Activated CD4-positive, alpha-beta T cell treated with anti-CD3 and anti-CD28 coated beads for 1 hour (primary cell): Measurements from ENCODE around the gene RFT1.
A peak's percentile ranks its signal among the peaks of the same experiment; 100 is the strongest.

ENCODE experiments used
- DNase-seq: peaks from one replicate; pipeline ENCODE4 v3.0.0-alpha.2; 2020

Gene RFT1

GRCh38 chr3:53147903-53148400 lies 17.7 kb upstream of the RFT1 start:
- DNase-seq, result no peak

- DNase-seq, result no peak
Observed at GRCh38 chr3:53147151-53147902, 17.1 kb upstream of the RFT1 start.

- no peak for DNase-seq
Observed at GRCh38 chr3:53146319-53146891, 16.2 kb upstream of the RFT1 start.

GRCh38 chr3:53145713-53146080 lies 15.5 kb upstream of the RFT1 start:
- no peak for DNase-seq

GRCh38 chr3:53144862-53145712 lies 14.9 kb upstream of the RFT1 start:
- DNase-seq, result no peak

- no peak for DNase-seq
Observed at GRCh38 chr3:53144446-53144845, 14.2 kb upstream of the RFT1 start.

- no peak for DNase-seq
Observed at GRCh38 chr3:53142986-53143385, 12.8 kb upstream of the RFT1 start.

GRCh38 chr3:53140847-53141845 lies 10.9 kb upstream of the RFT1 start:
- no peak for DNase-seq

- no peak for DNase-seq
Observed at GRCh38 chr3:53139906-53140846, 9.9 kb upstream of the RFT1 start.

- DNase-seq, result no peak
Observed at GRCh38 chr3:53137835-53138446, 7.7 kb upstream of the RFT1 start.

- no peak for DNase-seq
Observed at GRCh38 chr3:53137221-53137620, 7.0 kb upstream of the RFT1 start.

- peak; percentile 44 for DNase-seq
Observed at GRCh38 chr3:53134631-53135232, 4.5 kb upstream of the RFT1 start.

GRCh38 chr3:53132347-53132746 lies 2.1 kb upstream of the RFT1 start:
- DNase-seq, result no peak

- DNase-seq, result no peak
Observed at GRCh38 chr3:53131096-53131495, 861 bp upstream of the RFT1 start.

- DNase-seq, result no peak
Observed at GRCh38 chr3:53129344-53129743, 891 bp downstream of the RFT1 start.

- no peak for DNase-seq
Observed at GRCh38 chr3:53126601-53127000, 3.6 kb downstream of the RFT1 start.

- DNase-seq, result no peak
Observed at GRCh38 chr3:53123953-53124352, 6.3 kb downstream of the RFT1 start.

GRCh38 chr3:53123510-53123909 lies 6.7 kb downstream of the RFT1 start:
- no peak for DNase-seq

GRCh38 chr3:53122933-53123305 lies 7.3 kb downstream of the RFT1 start:
- DNase-seq, result no peak

- no peak for DNase-seq
Observed at GRCh38 chr3:53122255-53122932, 7.8 kb downstream of the RFT1 start.
